ENCODE data around the gene MBIP. TPM values are rescaled to one million over a fixed set of nuclear protein-coding genes. Genes with fewer than 3 reads are reported as not detected.

The MBIP gene
- total RNA-seq, 4 donors from 2014 or later, result 15.9 to 29.9 (median 18.6) TPM

- H3K27me3 ChIP-seq, result no peaks in the 10 kb centered on the region
- no peak for TF ChIP-seq POLR2A (IDR thresholded peaks at IDR 0.05)
- TF ChIP-seq EP300 (IDR thresholded peaks at IDR 0.05), result no peak
- TF ChIP-seq, protein P1, sequence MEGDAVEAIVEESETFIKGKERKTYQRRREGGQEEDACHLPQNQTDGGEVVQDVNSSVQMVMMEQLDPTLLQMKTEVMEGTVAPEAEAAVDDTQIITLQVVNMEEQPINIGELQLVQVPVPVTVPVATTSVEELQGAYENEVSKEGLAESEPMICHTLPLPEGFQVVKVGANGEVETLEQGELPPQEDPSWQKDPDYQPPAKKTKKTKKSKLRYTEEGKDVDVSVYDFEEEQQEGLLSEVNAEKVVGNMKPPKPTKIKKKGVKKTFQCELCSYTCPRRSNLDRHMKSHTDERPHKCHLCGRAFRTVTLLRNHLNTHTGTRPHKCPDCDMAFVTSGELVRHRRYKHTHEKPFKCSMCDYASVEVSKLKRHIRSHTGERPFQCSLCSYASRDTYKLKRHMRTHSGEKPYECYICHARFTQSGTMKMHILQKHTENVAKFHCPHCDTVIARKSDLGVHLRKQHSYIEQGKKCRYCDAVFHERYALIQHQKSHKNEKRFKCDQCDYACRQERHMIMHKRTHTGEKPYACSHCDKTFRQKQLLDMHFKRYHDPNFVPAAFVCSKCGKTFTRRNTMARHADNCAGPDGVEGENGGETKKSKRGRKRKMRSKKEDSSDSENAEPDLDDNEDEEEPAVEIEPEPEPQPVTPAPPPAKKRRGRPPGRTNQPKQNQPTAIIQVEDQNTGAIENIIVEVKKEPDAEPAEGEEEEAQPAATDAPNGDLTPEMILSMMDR (IDR thresholded peaks at IDR 0.05), result no peak
- TF ChIP-seq POLR2AphosphoS5 (IDR thresholded peaks at IDR 0.05), result no peak
- no peak overlapping the region for H3K27ac ChIP-seq
- no peak overlapping the region for H3K4me3 ChIP-seq
- H3K4me1 ChIP-seq, result no peaks in the 10 kb centered on the region
- ATAC-seq, result no peak
- 67 to 68% methylated on average over 3 to 4 of the region's 4 CpGs for WGBS, 2 donors (ENCODE audit: low coverage in 1 of 2)
- peaks cover 0 to 98% of the 10 kb centered on the region in 2 donors for H3K36me3 ChIP-seq
- no peaks in the 10 kb centered on the region for H3K9me3 ChIP-seq
These were observed 16.5 kb downstream of the MBIP start for GRCh38 chr14:36303960-36304359.

- H3K36me3 ChIP-seq, result peaks cover 0 to 98% of the 10 kb centered on the region in 2 donors
- H3K27ac ChIP-seq, result no peak overlapping the region
- TF ChIP-seq POLR2A (IDR thresholded peaks at IDR 0.05), result no peak
- TF ChIP-seq POLR2AphosphoS5 (IDR thresholded peaks at IDR 0.05), result no peak
- TF ChIP-seq EP300 (IDR thresholded peaks at IDR 0.05), result no peak
- TF ChIP-seq, protein P1 (IDR thresholded peaks at IDR 0.05), result no peak
- ATAC-seq, result no peak
- WGBS, 2 donors (ENCODE audit: low coverage in 1 of 2), result 100% methylated on average over 1 to 2 of the region's 2 CpGs
- no peaks in the 10 kb centered on the region for H3K27me3 ChIP-seq
- H3K9me3 ChIP-seq, result no peaks in the 10 kb centered on the region
- no peak overlapping the region for H3K4me3 ChIP-seq
- no peaks in the 10 kb centered on the region for H3K4me1 ChIP-seq
These were observed 17.6 kb downstream of the MBIP start for GRCh38 chr14:36302823-36303222.

- H3K9me3 ChIP-seq, result no peaks in the 10 kb centered on the region
- H3K4me3 ChIP-seq, result no peak overlapping the region
- 90 to 97% methylated on average over 2 to 3 of the region's 3 CpGs for whole genome bisulfite sequencing, 2 donors (ENCODE audit: low coverage in 1 of 2)
- TF ChIP-seq POLR2AphosphoS5 (IDR thresholded peaks at IDR 0.05) (no peak), EP300 (IDR thresholded peaks at IDR 0.05) (no peak), POLR2A (IDR thresholded peaks at IDR 0.05) (no peak)
- TF ChIP-seq, protein P1 (IDR thresholded peaks at IDR 0.05), result no peak
- H3K27ac ChIP-seq, result no peak overlapping the region
- H3K4me1 ChIP-seq, result no peaks in the 10 kb centered on the region
- ATAC-seq, result no peak
- peaks cover 4 to 98% of the 10 kb centered on the region in 2 donors for H3K36me3 ChIP-seq
- no peaks in the 10 kb centered on the region for H3K27me3 ChIP-seq
These were observed 19.3 kb downstream of the MBIP start for GRCh38 chr14:36301159-36301558.

GRCh38 chr14:36300337-36300736 lies 20.1 kb downstream of the MBIP start:
- no peak for ATAC-seq
- H3K36me3 ChIP-seq, result peaks cover 4 to 98% of the 10 kb centered on the region in 2 donors

More at GRCh38 chr14:36300337-36300736, 20.1 kb downstream of the MBIP start:
- Histone ChIP-seq H3K27ac (no peak overlapping the region), H3K27me3 (no peaks in the 10 kb centered on the region), H3K4me3 (no peak overlapping the region), H3K4me1 (no peaks in the 10 kb centered on the region), H3K9me3 (no peaks in the 10 kb centered on the region)
- no peak for TF ChIP-seq POLR2AphosphoS5 (IDR thresholded peaks at IDR 0.05)
- no peak for TF ChIP-seq POLR2A (IDR thresholded peaks at IDR 0.05)
- no peak for TF ChIP-seq EP300 (IDR thresholded peaks at IDR 0.05)
- TF ChIP-seq, protein P1 (IDR thresholded peaks at IDR 0.05), result no peak

Measured in gastroesophageal sphincter (tissue), 4 donors.